HEK293 (cell line): ENCODE results near the gene EPDR1.

Experiments used
- PATZ1 ChIP-seq: fragments of 450-650 bp; formaldehyde crosslinking; IDR thresholded peaks from 2 replicates; pipeline ENCODE4 v1.5.1; 2016; ENCODE audit warnings: missing biosample characterization, missing genetic modification characterization
- YY1 ChIP-seq: fragments of 450-650 bp; formaldehyde crosslinking; IDR thresholded peaks from 2 replicates; pipeline ENCODE4 v1.5.1; 2018; ENCODE audit warnings: missing biosample characterization, missing genetic modification characterization
- ZFP37 ChIP-seq: fragments of 450-650 bp; formaldehyde crosslinking; IDR thresholded peaks from 2 replicates; pipeline ENCODE4 v1.5.1; 2016; ENCODE audit warnings: missing biosample characterization, missing genetic modification characterization
- ZNF148 ChIP-seq: fragments of 450-650 bp; formaldehyde crosslinking; IDR thresholded peaks from 2 replicates; pipeline ENCODE4 v1.5.0; 2017; ENCODE audit warnings: missing biosample characterization, missing genetic modification characterization, borderline replicate concordance
- ZNF174 ChIP-seq: fragments of 450-650 bp; formaldehyde crosslinking; IDR thresholded peaks from 2 replicates; pipeline ENCODE4 v1.5.0; 2017; ENCODE audit warnings: missing biosample characterization, mild to moderate bottlenecking, missing genetic modification characterization
- ZNF292 ChIP-seq: fragments of 450-650 bp; formaldehyde crosslinking; IDR thresholded peaks from 2 replicates; pipeline ENCODE4 v1.5.1; 2016; ENCODE audit warnings: low read depth, missing biosample characterization, missing genetic modification characterization, borderline replicate concordance
- TF ChIP-seq, protein P1 (sequence below): fragments of 450-650 bp; formaldehyde crosslinking; IDR thresholded peaks from 2 replicates; pipeline ENCODE4 v1.5.1; 2016; ENCODE audit warnings: missing biosample characterization, missing genetic modification characterization
- TF ChIP-seq, protein P2 (sequence below): fragments of 450-650 bp; formaldehyde crosslinking; IDR thresholded peaks from 2 replicates; pipeline ENCODE4 v1.5.1; 2016; ENCODE audit warnings: missing biosample characterization, missing genetic modification characterization

- TF ChIP-seq, protein P1, sequence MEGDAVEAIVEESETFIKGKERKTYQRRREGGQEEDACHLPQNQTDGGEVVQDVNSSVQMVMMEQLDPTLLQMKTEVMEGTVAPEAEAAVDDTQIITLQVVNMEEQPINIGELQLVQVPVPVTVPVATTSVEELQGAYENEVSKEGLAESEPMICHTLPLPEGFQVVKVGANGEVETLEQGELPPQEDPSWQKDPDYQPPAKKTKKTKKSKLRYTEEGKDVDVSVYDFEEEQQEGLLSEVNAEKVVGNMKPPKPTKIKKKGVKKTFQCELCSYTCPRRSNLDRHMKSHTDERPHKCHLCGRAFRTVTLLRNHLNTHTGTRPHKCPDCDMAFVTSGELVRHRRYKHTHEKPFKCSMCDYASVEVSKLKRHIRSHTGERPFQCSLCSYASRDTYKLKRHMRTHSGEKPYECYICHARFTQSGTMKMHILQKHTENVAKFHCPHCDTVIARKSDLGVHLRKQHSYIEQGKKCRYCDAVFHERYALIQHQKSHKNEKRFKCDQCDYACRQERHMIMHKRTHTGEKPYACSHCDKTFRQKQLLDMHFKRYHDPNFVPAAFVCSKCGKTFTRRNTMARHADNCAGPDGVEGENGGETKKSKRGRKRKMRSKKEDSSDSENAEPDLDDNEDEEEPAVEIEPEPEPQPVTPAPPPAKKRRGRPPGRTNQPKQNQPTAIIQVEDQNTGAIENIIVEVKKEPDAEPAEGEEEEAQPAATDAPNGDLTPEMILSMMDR (tag by site-specific recombination): no peak
- TF ChIP-seq YY1 (tag by site-specific recombination): no peak
- TF ChIP-seq, protein P2, sequence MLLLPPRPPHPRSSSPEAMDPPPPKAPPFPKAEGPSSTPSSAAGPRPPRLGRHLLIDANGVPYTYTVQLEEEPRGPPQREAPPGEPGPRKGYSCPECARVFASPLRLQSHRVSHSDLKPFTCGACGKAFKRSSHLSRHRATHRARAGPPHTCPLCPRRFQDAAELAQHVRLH (tag by site-specific recombination): no peak
- TF ChIP-seq ZNF174: no peak
- no peak for TF ChIP-seq ZNF148 (tag by site-specific recombination)
- TF ChIP-seq PATZ1 (tag by site-specific recombination): no peak
- no peak for TF ChIP-seq ZNF292 (tag by site-specific recombination)
- no peak for TF ChIP-seq ZFP37 (tag by site-specific recombination)
Measured at GRCh38 chr7:37924491-37925041, 4.1 kb downstream of the EPDR1 start.
